22Rv1 (cell line): Measurements from ENCODE around the gene SYNE1.

ENCODE experiments used
- CTCF ChIP-seq: fragments of 450-650 bp; IDR thresholded peaks from 2 replicates; pipeline ENCODE4 v1.5.1; 2017; ENCODE audit warnings: mild to moderate bottlenecking
- ZFX ChIP-seq: fragments of 450-650 bp; IDR thresholded peaks from 2 replicates; pipeline ENCODE4 v1.6.1; 2017; ENCODE audit warnings: antibody characterized with exemption, borderline replicate concordance

GRCh38 chr6:152543519-152543918, 93.6 kb downstream of the SYNE1 start:
- TF ChIP-seq CTCF (no peak), ZFX (no peak)
